NCI-H460 (cell line): Measurements from ENCODE around the gene ANTXR1. TPM values are rescaled to one million over a fixed set of nuclear protein-coding genes. Genes with fewer than 3 reads are reported as not detected.
A peak's percentile ranks its signal among the peaks of the same experiment; 100 is the strongest.

Source experiments
- DNase-seq: peaks from one replicate; pipeline ENCODE4 v3.0.0-alpha.2; 2016; ENCODE audit warnings: low read depth; ENCODE audit errors: extremely low read depth
- total RNA-seq: library from RNA; depleted of rRNA; stranded (reverse); fragments of >200 nt; shearing (Covaris generic); gene quantifications from 2 replicates; pipeline ENCODE4 v1.2.3, GENCODE V29; 2014

The ANTXR1 gene
- total RNA-seq, 1 experiment from 2014 or later: 310 TPM

DNA sequence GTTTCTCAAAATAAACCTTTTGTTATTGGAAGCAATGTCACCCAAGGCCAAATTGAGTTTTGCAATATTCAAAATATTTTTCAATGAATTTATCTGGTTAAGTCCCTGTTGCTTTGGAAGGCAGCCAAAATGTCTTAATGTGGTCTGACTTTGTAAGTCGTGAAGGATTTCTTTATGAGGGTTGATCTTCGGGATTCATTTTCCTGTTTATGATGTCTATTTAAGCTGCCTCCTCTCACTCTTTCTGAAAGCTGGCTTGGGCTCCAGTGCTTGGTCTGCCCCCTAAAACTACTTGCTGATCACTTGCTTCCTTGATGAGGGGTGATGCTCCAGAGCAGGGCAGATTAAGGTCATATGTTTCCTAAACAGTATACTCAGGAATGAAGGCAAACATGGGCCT, 141.1 kb downstream of the ANTXR1 start:
- no peak for DNase-seq

DNA sequence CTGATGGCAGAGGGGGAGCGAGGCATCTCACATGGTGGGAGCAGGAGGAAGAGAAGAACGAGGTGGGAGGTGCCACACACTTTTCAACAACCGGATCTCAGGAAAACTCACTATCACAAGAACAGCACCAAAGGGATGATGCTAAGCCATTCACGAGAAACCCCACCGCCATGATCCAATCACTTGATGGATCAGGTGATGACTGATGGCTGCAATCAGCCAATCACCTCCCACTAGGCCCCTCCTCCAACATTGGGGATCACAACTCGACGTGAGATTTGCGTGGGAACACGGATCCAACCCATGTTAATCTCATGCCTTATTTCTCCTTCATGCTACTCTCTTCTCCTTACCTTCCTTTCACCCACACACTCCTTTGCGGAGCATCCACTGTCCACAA, 143.6 kb downstream of the ANTXR1 start:
- DNase-seq: no peak

DNA sequence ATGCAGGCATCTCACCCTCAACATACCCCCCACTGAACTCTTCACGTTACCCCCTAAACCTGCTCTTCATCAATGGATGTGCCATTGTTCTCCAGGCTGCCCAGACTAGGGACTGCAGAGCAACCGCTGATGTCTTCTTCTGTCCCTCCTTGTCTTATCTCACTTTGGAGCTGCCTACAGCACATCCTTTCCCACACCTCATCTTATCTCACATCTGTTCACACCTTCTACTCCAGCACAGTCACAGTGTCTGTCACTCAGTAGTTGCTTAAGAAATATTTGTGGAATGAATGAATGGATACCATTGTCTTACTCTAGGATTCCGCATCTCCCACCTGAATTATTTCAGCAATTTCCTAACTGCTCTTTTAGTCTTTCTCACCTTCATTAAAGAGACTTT, 144.5 kb downstream of the ANTXR1 start:
- no peak for DNase-seq

DNA sequence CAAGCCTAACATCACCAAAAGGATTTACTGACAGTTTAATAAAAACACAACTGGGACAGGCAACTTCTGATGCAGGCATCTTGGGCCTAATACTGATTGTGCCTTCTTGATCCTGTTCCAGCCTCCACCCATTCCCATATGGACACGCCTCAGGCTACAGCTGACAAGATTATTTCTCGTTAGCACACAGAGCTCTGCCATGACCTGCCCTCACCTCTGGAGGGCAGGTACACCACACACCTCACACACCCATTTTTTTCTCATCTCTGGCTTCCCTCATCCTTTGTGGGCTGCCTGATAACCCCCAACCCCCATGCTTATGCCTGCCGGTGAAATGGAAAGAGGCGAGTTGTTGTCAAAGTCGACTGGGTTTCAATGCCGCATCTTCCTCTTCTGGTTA, 147.0 kb downstream of the ANTXR1 start:
- no peak for DNase-seq

DNA sequence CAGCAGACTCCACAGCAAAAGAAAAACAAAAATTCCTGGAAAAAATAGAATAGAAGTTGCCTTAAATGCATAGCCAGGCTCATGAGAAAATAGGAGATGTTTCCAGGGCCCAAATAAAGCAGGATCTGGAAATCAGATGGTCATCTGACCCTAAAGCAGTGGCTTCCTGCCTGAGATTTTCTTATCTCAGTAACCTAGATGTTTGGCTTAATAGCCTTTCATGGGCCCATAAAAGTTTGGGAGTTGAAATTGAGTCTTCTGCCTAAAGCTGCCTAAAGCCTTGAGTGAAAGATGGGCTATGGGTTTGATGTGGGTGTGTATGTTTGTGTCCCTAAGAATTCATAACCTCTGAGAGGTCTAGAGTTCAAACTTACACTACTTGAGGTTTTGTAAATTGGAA, 149.1 kb downstream of the ANTXR1 start:
- no peak for DNase-seq

DNA sequence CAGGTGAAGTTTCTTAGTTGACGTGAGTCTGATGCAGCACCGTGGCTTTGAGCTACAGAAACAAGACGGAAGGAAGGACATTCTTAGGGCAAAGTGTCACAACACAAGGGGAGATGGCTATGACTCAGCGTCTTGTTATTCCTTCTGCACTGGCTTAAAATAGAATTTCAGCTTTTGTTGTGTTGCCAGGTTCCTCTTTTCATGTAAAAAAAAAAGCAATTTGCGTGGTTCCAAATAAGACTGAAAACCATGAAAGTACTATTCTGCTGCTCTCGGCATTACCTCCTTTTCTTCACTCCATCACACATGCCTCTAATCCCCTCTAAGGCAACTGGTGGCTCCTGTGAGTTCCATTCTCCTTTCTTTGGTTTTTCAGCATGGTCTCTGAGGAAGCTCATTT, 150.1 kb downstream of the ANTXR1 start:
- DNase-seq: peak; percentile 51

DNA sequence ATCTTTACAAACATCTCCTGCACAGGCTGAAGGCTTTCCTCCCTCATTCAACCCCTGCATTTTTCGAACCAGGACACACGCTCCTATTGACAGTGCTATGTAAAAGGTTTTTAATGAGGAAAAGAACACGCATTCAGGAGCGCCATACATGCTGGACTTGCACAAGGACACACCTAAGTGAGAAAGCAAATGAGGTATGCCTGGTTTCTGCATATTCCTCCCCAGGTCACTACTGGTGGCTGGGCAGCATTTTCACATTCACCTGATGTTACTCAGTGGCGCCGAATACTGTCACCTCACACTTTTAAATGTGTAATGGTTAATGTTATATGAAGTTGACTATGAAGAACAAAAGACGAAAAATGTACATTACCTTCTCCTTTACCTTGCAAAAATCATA, 150.6 kb downstream of the ANTXR1 start:
- DNase-seq: no peak

DNA sequence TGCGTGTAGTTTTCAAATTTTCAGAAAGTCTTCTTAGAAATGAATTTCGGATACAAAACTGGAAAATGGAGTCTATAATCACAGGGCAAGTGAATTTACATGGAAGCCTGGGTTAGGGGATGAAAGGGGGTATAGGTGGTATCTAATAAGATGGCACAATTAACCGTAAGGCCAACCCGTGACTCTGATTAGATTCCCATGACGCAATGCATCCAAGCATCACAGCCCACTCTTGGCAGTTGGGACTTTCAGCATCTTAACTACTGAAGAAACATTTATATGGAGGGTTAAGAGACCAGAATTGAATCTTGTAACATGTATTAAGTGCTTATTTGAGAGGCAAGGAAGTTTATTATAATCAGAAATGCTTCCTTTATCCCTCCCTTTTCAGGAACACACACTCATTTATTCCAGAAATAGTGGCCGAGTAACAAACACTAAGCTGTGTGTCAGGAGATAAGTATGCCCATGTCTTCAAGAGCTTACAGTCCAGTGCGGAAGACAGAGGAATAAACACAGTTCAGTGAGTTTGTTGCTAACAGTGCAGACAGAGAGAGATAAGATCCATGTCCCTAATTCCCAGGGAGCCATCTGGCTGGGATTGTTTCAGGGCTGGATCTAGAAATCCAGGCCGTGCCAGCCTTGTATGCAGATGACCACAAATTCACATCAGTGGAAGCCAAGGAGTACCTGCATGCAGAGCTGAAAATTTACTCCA, 151.2 kb downstream of the ANTXR1 start:
- DNase-seq: no peak

DNA sequence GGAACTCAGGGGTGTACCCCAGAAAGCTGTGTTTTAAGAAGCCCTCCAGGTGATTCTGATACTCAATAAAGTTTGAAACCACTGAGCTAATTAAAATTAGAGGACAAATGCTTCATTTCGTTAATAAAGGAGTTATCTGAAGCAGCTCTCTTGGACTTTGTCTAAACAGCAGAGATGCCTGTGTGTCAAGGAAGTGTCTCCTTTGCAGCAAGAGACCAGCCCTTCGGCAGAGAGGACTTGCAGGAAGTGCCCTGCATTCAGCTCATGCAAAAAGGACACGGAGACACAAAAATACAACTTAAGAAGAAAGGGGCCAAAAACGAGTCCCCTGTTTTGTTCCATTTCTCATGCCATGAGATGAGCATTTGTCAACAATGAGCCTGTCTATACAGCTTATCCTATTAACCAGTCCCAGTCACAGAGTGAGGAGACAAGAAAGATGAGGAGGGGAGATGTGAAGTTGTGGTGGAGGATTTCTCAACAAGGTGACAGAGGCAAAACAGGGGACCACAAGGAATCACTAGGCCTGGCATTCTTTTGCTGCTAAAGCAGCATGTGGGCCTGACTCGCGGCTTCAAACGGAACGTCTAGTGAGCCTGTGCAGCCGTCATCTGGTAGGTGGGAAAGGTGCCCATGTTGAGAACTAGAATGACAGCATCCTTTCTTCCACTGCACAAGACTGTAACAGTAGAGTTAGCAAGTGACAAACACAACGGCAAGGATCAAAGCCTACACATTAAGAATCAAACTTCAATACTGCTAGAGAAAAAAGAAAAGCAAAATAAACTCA, 152.3 kb downstream of the ANTXR1 start:
- DNase-seq: no peak

DNA sequence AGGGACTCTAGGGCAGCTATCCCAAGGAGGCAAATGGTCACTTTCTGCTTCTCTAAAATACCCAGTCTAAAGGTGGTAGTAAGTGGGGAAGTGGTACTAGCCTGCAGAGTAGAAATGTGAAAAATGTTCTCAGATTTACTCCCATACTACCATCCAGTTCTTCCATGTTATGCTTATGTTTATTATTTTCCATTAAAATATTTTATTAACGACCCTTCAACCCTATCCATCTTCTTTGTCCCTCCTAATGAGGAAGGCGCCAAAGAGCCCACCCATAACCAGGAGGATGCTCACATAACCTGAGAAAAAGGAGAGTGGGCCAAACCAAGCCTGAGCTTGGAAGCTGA, 153.5 kb downstream of the ANTXR1 start:
- DNase-seq: no peak

DNA sequence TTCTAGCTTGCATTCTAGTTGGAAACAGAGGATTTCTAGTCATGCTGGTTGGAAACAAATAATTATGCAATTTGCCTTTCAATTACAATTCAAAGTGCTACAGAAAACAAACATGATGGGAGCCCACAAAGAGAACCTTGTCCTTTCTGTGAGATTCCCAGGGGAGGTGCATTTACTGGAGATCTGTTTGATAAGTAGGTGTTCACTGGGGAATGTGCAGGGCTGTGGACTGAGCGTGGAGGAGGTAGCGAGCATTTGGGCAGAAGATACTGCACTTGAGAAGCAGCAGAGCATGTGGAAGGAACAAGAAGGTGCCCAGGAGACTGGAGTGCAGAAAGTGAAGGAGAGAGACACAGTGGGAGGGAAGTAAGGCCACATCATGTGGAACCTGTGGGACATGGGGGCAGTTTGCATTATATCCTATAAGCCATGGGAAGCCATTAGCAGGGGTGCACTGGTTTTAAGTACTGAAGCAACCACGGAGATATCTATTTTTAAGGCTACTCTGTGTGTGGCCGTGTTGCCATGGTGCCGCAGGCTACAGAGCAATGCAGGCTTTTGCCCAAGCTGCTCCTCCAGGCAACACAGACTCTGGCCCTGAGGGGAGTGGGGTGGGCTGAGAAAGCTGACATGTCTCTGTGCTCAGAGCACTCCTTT, 154.0 kb downstream of the ANTXR1 start:
- DNase-seq: no peak

DNA sequence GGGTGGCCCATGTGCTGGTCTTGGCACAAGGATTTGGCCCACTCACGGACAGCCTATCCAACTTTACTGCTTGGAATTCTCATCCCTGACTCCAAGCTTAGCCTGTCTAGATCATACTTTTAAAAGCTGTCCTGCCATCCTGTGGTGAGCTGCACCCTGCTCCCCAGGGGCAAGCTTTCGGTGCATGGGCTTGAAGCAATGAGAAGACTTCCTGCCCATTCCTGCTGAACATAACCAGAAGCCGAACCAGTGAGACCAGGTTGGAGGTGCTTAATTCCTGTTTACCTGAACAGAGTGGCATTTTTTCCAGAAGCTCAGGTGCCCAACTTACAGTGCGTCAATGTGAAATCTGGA, 154.5 kb downstream of the ANTXR1 start:
- DNase-seq: no peak

DNA sequence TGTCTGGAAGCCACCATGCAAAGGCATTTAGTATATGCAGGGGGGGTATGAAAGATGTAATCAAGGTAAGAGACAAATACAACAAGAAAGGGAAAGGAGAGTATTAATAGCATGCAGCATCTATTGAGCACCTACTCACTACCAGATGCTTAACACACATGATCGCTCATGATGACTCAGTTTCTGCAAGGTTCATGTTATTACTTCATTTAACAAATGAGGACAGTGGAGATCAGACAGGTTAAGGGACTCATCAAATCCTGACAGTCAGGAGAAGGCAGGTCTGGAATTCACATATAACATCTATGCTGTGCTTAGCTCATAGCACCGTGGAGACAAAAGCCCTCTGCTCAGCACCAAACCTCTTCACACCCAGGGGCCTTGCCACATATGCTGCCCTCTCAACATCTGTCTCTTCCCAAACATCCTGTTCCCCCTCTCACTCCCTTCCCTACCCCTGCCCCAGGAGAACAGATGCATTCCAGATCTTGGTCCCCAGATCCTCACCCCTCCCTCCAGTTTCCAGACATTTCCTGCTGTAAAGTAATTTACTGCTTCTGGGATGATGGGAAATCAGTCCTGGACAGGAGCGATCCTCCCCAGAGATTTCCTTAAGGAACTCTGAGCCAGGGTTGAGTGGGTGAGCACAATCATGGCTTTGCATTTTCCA, 155.3 kb downstream of the ANTXR1 start:
- no peak for DNase-seq

DNA sequence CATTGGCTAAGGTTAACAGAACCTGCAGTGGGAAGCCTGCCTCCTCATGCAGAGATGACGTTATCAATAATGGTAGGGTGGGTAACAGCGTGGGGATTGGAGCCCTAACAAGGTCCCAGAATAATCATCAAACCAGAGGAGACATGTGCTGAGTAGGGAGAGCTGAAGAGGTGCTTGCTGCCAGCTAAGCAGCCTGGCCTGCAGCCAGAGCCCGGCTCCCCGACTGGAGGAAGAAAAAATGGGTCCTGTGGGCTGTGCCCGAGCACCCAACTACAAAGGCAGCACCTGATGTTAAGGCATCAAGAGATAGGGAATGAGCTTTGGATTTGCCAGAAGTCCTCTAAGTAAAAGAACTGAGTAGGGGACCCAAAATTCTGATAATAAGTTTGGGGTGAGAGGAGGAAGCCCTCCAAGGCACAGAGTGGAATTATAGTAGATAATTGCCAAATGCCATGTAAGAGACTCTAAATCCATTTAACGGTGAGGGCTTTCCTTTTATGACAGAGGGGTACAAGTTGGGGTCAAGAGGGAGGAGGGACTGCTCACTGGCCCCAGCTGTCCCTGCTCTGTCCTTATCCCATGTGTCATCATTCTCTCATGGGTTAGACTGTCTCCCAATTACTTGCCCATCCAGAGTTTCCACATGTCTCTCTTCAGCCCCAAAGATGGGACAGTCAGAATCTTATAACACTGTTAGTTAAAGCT, 156.1 kb downstream of the ANTXR1 start:
- DNase-seq: no peak

DNA sequence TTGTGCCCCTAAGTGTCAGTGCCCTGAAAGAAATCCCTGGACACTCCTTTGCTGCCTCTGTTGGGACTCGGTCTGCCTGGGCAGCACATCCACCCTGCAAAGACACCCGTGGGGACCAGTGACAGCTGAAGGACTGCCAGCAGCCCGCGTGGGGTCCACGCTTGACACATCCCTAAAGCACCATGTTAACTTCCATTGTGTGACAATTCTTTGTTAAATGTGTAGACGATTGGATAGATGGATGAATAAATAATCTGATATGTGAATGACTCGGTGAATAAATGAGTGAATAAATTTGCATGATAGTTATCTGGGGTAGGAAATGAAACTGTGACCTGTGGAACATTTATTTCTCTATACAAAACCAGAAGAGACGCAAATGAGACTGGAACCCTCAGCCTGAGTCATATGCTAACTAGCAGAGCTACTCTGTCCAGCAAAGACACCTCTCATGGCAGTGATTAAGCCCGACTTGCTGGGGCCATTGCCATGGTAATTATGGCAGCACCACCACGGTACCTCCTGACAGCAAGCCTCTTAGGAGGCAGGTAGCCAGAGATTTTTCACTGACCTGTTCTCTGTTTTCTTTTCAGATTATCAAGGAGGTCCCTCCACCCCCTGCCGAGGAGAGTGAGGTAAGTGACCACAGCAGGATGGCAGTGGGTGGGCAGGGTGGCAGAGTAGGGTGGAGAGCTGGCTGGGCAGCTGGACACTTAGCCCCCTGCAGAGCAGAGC, 156.8 kb downstream of the ANTXR1 start:
- DNase-seq: no peak

DNA sequence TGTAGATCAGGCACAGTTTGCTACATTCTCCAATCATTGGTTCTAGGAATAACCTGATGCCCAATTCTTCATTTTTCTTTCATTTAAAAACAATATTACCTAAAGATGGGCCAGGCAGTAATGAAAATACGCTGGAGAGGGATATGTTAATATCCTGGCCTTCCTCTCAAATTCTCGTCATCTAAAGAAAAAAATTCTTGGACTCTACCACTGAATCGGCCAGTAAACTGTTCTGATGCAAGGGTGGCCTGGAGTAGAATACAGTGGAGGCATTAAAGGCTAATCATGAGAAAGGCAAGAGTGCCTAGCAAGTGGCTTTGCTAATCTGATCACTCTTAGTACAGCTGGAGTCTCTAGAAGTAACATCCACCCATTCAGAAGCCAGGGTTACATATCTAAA, 157.7 kb downstream of the ANTXR1 start:
- DNase-seq: no peak

DNA sequence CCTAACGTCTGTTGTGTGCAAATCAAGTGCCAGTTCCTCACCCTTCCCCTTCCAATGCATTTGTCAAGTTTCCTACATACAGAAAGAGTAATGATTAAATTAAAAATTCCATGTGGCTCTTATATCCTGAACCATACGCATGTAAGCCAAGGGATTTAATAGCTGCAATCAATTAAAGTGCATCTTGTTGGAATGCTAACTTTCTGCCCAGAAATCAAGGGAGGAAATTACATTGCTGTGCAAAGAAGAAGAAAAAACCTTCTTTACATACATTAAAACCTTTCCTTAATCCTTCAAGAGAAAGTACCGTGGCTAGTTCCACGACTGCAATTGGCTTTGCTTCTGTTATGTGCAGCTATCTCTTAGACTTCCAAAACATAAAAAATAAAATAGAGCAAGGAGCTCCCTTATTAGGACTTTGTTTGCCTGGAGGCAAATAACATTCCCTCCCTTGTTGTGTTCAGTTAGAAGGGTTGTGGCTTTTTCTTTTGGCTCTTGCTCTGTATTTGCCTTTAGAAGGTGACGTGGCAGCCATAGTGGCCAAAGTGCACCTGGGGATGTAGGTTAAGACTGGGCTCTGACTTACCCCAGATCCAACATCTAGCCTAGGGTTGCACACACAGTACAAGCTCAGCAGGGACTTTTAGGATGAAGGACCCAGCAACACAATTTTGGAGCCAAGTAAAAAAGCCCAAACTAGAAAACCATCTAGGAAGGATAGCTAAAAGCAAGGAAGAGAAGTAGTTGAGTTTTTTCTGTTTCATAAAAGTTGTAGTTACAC, 158.3 kb downstream of the ANTXR1 start:
- DNase-seq: no peak

DNA sequence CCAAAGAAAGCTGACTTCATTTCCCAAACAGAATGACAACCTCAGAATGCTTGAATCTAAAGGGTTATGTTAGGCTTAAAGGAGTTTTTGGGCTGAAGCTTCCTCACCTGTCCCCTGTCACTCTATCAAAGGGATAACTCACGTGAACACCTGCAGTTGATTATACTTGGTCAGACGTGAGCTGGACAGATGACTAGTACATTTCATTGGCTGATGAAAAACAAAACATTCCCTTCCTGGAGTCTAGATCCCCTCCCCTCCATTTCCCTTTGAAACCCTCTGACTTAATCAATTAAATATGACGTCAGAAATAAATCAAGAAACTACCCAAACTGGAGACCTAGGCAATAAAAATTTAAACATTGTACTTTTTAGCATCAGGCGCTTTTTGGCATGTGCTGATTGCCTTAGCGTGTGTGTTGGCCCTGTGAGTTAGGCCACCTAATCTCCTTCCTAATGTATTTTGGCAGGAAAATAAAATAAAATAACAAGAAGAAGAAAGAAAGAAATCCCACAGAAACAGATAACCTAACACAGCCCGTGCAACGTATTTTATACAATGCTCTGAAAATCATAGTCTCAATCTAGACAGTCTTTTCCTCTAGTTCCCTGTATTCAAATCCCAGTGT, 159.0 kb downstream of the ANTXR1 start:
- DNase-seq: no peak

DNA sequence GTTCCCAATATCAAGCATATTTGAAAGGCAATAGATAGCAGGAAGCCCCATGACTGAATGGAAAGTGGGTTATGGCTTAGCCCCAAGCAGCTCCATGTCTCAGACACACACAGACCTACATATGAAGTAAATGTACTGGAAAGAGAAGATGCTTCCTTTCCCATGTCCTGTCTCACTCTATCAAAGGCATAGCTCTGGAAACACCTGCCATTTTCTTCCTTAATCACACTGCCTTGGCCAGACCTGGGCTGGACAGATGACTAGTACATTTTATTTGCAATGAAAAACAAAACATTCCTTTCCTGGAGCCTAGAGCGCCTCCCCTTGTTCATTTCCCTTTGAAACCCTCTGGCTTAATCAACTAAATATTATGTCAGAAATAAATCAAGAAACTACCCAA, 160.7 kb downstream of the ANTXR1 start:
- no peak for DNase-seq
